ENCODE data around the gene BMP5.

BMP5 gene

DNA sequence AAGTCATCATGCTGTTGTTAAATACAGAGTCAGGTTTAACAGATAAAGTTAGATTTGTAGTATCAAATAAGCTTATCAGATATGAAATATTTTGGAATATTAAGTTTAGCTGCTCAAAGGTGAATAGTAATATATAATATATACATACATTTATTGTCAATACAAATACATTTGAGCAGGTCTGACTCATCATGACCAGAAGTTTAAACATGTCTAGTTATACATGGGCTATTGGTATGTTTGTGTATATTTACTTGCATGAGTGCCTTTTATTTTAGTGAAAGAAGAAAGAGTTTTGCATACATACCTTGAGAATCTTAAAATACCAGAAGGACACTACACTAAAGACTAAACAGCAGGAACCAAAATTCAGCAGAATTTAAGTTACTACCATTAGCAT, 76.8 kb downstream of the BMP5 start:
- DNase-seq, result no peak

DNA sequence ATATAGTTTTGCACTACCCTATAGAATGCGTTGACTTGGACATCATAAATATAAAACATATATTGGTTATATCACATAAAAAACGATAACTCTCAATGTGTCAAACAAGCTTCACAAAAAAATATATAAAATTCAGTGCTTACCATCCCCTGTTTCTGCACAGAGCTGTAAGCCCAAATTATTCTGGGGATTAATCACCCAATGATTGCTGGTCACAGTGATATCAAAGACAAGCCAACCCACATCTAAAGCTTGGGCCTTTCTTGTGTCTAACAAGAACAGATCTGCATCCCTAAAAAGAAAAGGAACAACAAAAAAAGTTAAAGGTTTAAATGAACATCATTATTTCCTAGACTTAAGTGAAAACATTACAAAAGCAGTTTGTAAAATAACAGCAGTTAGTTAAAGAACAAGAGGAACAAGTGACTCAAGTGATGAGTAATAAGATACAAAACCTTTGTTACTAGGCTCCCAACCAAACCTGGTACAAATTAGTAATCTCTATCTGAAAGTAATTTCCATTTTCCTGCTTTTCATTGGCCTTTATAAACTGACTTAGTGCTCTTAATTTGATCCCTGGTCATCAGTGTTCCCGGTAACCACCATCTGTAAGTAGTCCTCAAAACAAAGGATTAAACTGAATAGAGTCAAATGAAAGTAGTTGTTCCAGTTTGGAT, 81.1 kb downstream of the BMP5 start:
- peak; percentile 78 for DNase-seq

DNA sequence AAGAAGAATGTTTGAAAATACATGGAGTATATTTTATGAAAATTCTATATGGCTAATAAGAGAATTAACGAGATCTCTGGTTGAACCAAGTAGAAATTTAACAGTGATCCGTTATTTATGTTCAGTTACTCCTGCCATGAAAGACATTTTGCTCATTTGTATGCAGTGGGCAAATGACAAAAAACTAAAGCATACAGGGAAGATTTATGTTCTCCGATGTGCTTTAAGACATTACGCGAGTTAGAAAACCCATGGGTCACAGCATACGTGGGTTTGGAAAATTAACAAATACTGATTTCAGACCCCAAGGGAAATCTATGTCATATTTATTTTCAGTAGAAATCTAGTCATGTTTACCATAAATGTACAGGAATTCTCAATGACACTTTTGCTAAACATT, 90.1 kb downstream of the BMP5 start:
- no peak for DNase-seq

DNA sequence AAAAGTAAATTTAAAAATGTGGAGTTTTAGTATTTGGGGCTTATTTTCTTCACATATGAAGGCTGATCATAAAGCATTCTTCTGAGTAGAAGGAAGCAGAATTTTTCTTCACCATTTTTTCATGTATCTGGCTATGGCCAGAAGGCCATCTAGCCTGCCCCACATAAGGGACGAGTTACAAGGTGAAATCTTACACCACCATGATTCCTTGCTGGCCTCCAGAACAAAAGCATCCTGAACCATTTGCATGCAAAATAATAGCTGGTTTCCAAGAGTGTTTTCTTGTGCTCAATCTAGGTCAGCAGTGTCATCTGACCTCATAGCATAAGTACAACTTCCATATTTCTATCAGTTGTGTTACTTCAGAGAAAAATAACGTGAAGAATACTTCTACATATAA, 93.1 kb downstream of the BMP5 start:
- no peak for DNase-seq

- DNase-seq, result no peak
Measured at GRCh38 chr6:55778705-55779104, 96.7 kb downstream of the BMP5 start.

GRCh38 chr6:55777469-55777868, 97.9 kb downstream of the BMP5 start:
- DNase-seq, result no peak

- DNase-seq, result no peak
Measured at GRCh38 chr6:55776113-55776512, 99.3 kb downstream of the BMP5 start.

DNA sequence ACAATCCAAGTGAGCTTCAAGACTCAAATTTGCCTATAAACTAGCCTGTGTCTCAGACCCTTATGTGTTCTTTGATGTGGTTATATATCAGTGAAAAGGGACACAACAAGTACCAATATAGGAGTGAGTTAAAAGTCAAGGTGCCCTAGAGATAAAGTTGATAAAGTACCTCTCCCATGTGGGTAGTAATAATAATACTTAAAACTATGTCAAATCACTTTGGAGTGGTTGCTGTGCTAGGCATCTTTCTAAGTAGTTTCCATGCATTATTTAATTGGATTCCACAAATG, 100.4 kb downstream of the BMP5 start:
- no peak for DNase-seq

GRCh38 chr6:55774286-55775028, 100.9 kb downstream of the BMP5 start:
- DNase-seq, result no peak

DNA sequence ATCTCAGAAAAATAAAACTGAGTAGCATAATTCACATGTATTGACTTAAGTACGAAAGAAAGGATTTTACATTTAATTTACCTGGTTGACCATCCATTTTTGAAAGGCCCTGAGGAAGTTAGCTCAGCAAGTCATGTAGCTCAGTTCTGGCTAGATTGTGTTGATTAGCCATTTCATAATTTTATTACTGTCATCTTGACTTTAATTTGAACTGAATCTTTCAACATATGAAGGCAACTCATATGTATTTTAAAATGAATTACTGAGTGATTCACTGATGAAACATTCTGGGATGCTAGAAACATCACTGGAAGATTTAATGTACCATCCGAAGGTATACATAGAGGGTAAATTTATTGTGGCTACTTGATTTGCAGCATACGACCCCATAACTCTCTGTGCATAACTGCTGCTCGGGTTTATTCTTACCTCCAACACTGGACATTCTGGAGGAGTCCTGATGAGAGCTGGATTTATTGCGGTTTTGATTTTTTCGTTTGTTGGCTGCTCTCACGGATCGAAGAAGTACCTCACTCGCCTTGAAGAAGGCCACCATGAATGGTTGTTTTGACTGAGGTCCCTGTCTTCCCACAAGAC, 101.7 kb downstream of the BMP5 start:
- DNase-seq, result no peak

DNA sequence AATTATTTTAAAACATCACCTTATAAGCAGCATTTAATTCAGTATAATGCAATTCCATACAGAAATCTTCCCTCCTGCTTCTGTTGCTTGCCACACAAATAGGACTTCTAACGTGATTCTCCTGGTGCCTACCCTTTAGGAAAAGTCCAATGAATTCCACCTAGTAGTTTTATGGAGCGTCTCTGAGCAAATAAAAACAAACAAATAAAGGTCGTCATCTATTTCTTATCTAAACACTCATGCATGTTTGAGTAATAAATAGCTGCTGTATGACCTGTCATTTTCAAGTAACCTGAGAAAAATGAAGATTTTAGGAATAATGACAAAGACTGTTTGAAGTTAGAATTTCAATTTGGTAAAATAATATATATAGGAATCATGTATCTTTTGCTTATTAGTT, 102.7 kb downstream of the BMP5 start:
- DNase-seq, result no peak

DNA sequence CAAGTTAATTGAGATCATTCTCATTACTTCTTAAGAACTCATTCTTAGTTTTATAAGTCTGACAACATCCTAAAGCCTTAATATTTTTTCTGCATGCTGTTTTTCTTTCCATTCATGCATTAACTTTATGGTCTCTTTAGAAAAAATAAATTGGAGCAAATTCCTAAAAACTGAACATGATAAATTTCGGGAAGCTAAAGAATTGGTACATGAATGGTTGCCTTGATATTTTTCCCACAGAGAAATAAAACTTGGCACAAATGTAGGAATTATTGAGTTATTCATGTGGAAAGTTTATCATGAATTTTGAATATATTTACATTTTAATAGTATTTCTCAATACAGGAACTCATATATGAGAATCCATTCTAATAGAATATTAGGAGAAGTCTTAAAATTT, 115.9 kb downstream of the BMP5 start:
- no peak for DNase-seq

DNA sequence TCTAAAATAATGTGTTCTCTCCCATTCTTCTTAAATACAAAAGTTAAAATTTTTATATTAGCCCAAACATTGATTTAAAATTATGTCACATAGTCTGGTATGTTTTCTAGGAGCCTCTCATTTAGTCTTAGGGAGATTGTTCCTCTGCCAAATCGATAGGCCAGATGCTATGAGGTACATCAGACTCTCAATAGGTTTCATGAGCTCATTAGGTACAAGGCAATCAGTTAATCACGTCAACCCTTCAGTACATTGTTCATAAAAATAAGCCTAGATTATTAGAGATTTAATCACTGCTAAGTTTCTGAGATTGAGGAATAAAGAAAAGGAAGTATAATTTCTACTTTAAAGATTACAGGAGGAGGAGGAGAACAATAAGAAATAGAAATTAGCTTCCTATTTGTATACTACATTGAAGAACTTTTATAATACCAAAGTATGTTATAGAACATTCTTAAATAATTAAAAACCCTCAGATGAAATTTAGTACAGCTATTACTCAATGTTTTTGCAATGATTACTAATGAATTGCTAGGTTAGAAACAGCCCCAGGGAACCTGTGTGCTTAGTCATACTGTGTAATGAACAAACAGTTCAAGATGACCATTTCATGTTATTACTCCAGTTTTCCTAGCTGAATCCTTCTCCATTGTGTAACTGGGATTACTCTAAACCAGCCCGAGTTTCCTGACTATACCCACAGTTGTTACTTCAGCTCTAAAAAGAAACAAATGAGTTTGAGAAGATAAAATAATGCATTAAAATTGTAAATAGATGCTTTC, 117.0 kb downstream of the BMP5 start:
- peak; percentile 80 for DNase-seq

GRCh38 chr6:55756531-55757031, 118.8 kb downstream of the BMP5 start:
- no peak for DNase-seq

GRCh38 chr6:55748880-55749279, 126.5 kb downstream of the BMP5 start:
- no peak for DNase-seq

GRCh38 chr6:55746473-55746872, 128.9 kb downstream of the BMP5 start:
- DNase-seq, result no peak

DNA sequence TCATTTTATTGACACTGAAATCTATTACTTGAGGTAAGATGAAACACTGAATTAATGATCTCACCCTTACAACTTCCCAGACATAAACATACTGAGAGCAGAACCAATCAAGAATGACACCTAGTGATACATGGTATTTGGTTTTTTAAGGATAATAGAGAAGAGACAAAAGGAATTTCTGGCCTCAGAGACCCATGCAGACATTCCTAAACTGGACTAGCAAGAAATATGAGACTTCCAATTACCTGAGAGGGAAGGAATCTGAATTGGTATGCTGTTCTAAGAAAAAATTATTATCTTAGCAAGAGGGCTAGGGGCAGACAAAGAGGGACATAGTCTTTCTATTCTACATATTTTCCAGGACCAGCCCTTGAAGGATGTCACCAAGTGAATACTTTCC, 141.1 kb downstream of the BMP5 start:
- no peak for DNase-seq

DNA sequence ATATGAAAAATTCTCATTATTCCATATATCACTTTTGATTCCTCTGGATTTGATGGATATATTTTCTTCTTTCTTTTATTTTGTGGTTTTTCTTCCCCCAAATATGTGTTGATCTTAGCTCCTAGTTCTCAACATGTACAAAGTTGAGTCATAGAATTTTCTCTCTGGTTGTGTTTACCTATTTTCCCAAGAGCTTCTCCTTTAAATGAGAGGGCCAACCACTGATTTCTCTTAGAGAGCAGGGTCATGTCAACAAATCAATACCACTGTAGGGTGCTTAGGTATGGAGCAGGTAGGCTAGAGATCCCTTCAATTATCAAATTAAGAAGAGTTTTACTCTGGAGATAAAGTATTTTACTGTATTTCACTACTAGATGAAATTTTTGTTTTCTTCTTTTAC, 145.7 kb downstream of the BMP5 start:
- no peak for DNase-seq

DNA sequence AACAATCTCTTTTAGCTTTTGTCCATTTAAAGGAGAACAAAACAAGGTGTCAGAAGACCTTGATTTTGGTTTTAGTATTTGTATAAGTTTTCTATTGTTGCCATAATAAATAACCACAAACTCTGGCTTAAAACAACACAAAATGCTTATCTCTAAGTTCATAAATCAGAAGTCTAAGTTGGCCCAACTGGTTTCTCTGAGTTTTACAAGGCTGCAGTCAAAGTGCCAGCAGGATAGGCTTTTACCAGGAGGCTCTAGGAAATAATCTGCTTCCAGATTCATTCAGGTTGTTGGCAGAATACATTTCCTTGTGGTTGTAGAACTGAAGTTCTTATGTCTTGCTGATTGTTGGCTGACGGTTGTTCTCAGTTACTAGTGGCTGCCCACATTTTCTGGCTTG, 149.2 kb downstream of the BMP5 start:
- no peak for DNase-seq

DNA sequence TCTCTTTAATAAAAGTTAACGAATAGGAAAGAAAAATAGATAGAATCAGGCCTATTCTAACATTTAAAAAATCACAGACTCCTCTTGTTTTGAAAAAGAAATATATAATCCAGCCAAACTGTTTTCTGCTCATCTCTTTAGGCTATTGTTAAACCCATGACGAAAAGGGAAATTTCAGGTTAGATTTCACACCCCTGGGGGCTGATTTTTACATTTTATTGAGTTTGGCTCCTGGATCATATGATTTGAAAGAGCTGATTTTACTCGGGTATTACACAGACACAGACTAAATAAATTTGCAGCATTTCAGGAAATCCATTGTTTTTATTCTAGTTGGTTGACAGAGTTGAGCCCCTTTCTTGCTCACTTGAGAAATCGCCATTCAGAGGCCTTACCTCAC, 160.6 kb downstream of the BMP5 start:
- no peak for DNase-seq

- DNase-seq, result no peak
Measured at GRCh38 chr6:55713436-55713835, 162.0 kb downstream of the BMP5 start.

- no peak for DNase-seq
Measured at GRCh38 chr6:55708711-55709110, 166.7 kb downstream of the BMP5 start.
